ENCODE results near the gene IGF1R.

The IGF1R gene

GRCh38 chr15:98723195-98723594 lies 74.9 kb downstream of the IGF1R start:
- H3K27me3 ChIP-seq (replicated peaks; ENCODE audit: control insufficient read depth, insufficient read depth, low read length, poor library complexity, severe bottlenecking), result no peaks in the 10 kb centered on the region
- no peaks in the 10 kb centered on the region for H3K9me3 ChIP-seq (ENCODE audit: control insufficient read depth, low read length)
- no peaks in the 10 kb centered on the region for H3K36me3 ChIP-seq (ENCODE audit: control insufficient read depth, insufficient read depth, low read length)
- DNase-seq, result no peak
- no peak overlapping the region for H3K27ac ChIP-seq (ENCODE audit: insufficient read depth, low read length, poor library complexity, severe bottlenecking)
- H3K4me1 ChIP-seq (ENCODE audit: control insufficient read depth, insufficient read depth, low read length, poor library complexity, severe bottlenecking), result no peaks in the 10 kb centered on the region
- no peak overlapping the region for H3K4me3 ChIP-seq (ENCODE audit: insufficient read depth, low read depth, low read length, poor library complexity, severe bottlenecking)

GRCh38 chr15:98724048-98724447 lies 75.7 kb downstream of the IGF1R start:
- Histone ChIP-seq H3K27ac (ENCODE audit: insufficient read depth, low read length, poor library complexity, severe bottlenecking) (no peak overlapping the region), H3K36me3 (ENCODE audit: control insufficient read depth, insufficient read depth, low read length) (no peaks in the 10 kb centered on the region), H3K4me1 (ENCODE audit: control insufficient read depth, insufficient read depth, low read length, poor library complexity, severe bottlenecking) (no peaks in the 10 kb centered on the region)

GRCh38 chr15:98724494-98724893 lies 76.2 kb downstream of the IGF1R start:
- Histone ChIP-seq H3K4me1 (ENCODE audit: control insufficient read depth, insufficient read depth, low read length, poor library complexity, severe bottlenecking) (no peaks in the 10 kb centered on the region), H3K36me3 (ENCODE audit: control insufficient read depth, insufficient read depth, low read length) (no peaks in the 10 kb centered on the region), H3K27me3 (replicated peaks; ENCODE audit: control insufficient read depth, insufficient read depth, low read length, poor library complexity, severe bottlenecking) (no peaks in the 10 kb centered on the region)

More at GRCh38 chr15:98724048-98724447, 75.7 kb downstream of the IGF1R start:
- H3K9me3 ChIP-seq (ENCODE audit: control insufficient read depth, low read length), result no peaks in the 10 kb centered on the region
- no peak overlapping the region for H3K4me3 ChIP-seq (ENCODE audit: insufficient read depth, low read depth, low read length, poor library complexity, severe bottlenecking)
- H3K27me3 ChIP-seq (replicated peaks; ENCODE audit: control insufficient read depth, insufficient read depth, low read length, poor library complexity, severe bottlenecking), result no peaks in the 10 kb centered on the region
- no peak for DNase-seq

GRCh38 chr15:98725874-98726273 lies 77.5 kb downstream of the IGF1R start:
- H3K36me3 ChIP-seq (ENCODE audit: control insufficient read depth, insufficient read depth, low read length), result no peaks in the 10 kb centered on the region
- no peaks in the 10 kb centered on the region for H3K27me3 ChIP-seq (replicated peaks; ENCODE audit: control insufficient read depth, insufficient read depth, low read length, poor library complexity, severe bottlenecking)
- DNase-seq, result no peak
- H3K4me3 ChIP-seq (ENCODE audit: insufficient read depth, low read depth, low read length, poor library complexity, severe bottlenecking), result no peak overlapping the region
- H3K9me3 ChIP-seq (ENCODE audit: control insufficient read depth, low read length), result no peaks in the 10 kb centered on the region
- no peak overlapping the region for H3K27ac ChIP-seq (ENCODE audit: insufficient read depth, low read length, poor library complexity, severe bottlenecking)
- H3K4me1 ChIP-seq (ENCODE audit: control insufficient read depth, insufficient read depth, low read length, poor library complexity, severe bottlenecking), result no peaks in the 10 kb centered on the region

More at GRCh38 chr15:98724494-98724893, 76.2 kb downstream of the IGF1R start:
- H3K9me3 ChIP-seq (ENCODE audit: control insufficient read depth, low read length), result no peaks in the 10 kb centered on the region
- DNase-seq, result no peak
- H3K4me3 ChIP-seq (ENCODE audit: insufficient read depth, low read depth, low read length, poor library complexity, severe bottlenecking), result no peak overlapping the region
- H3K27ac ChIP-seq (ENCODE audit: insufficient read depth, low read length, poor library complexity, severe bottlenecking), result no peak overlapping the region

GRCh38 chr15:98727115-98728040 lies 79.0 kb downstream of the IGF1R start:
- Histone ChIP-seq H3K4me1 (ENCODE audit: control insufficient read depth, insufficient read depth, low read length, poor library complexity, severe bottlenecking) (peaks cover 4% of the 10 kb centered on the region), H3K9me3 (ENCODE audit: control insufficient read depth, low read length) (no peaks in the 10 kb centered on the region), H3K4me3 (ENCODE audit: insufficient read depth, low read depth, low read length, poor library complexity, severe bottlenecking) (no peak overlapping the region), H3K27ac (ENCODE audit: insufficient read depth, low read length, poor library complexity, severe bottlenecking) (no peak overlapping the region), H3K27me3 (replicated peaks; ENCODE audit: control insufficient read depth, insufficient read depth, low read length, poor library complexity, severe bottlenecking) (no peaks in the 10 kb centered on the region), H3K36me3 (ENCODE audit: control insufficient read depth, insufficient read depth, low read length) (no peaks in the 10 kb centered on the region)
- DNase-seq, result no peak

GRCh38 chr15:98728082-98728810 lies 79.9 kb downstream of the IGF1R start:
- H3K4me3 ChIP-seq (ENCODE audit: insufficient read depth, low read depth, low read length, poor library complexity, severe bottlenecking), result no peak overlapping the region
- H3K27me3 ChIP-seq (replicated peaks; ENCODE audit: control insufficient read depth, insufficient read depth, low read length, poor library complexity, severe bottlenecking), result no peaks in the 10 kb centered on the region
- H3K4me1 ChIP-seq (ENCODE audit: control insufficient read depth, insufficient read depth, low read length, poor library complexity, severe bottlenecking), result peaks cover 4% of the 10 kb centered on the region
- H3K9me3 ChIP-seq (ENCODE audit: control insufficient read depth, low read length), result no peaks in the 10 kb centered on the region
- no peak overlapping the region for H3K27ac ChIP-seq (ENCODE audit: insufficient read depth, low read length, poor library complexity, severe bottlenecking)
- no peak for DNase-seq
- no peaks in the 10 kb centered on the region for H3K36me3 ChIP-seq (ENCODE audit: control insufficient read depth, insufficient read depth, low read length)

- no peaks in the 10 kb centered on the region for H3K27me3 ChIP-seq (replicated peaks; ENCODE audit: control insufficient read depth, insufficient read depth, low read length, poor library complexity, severe bottlenecking)
- H3K4me1 ChIP-seq (ENCODE audit: control insufficient read depth, insufficient read depth, low read length, poor library complexity, severe bottlenecking), result peaks cover 4% of the 10 kb centered on the region
- H3K36me3 ChIP-seq (ENCODE audit: control insufficient read depth, insufficient read depth, low read length), result no peaks in the 10 kb centered on the region
- no peaks in the 10 kb centered on the region for H3K9me3 ChIP-seq (ENCODE audit: control insufficient read depth, low read length)
- no peak overlapping the region for H3K4me3 ChIP-seq (ENCODE audit: insufficient read depth, low read depth, low read length, poor library complexity, severe bottlenecking)
- DNase-seq, result no peak
- no peak overlapping the region for H3K27ac ChIP-seq (ENCODE audit: insufficient read depth, low read length, poor library complexity, severe bottlenecking)
Observed at GRCh38 chr15:98728811-98729160, 80.4 kb downstream of the IGF1R start.

- H3K27me3 ChIP-seq (replicated peaks; ENCODE audit: control insufficient read depth, insufficient read depth, low read length, poor library complexity, severe bottlenecking), result no peaks in the 10 kb centered on the region
- DNase-seq, result no peak
- H3K9me3 ChIP-seq (ENCODE audit: control insufficient read depth, low read length), result no peaks in the 10 kb centered on the region
- peaks cover 4% of the 10 kb centered on the region for H3K4me1 ChIP-seq (ENCODE audit: control insufficient read depth, insufficient read depth, low read length, poor library complexity, severe bottlenecking)
- H3K4me3 ChIP-seq (ENCODE audit: insufficient read depth, low read depth, low read length, poor library complexity, severe bottlenecking), result no peak overlapping the region
- no peak overlapping the region for H3K27ac ChIP-seq (ENCODE audit: insufficient read depth, low read length, poor library complexity, severe bottlenecking)
- H3K36me3 ChIP-seq (ENCODE audit: control insufficient read depth, insufficient read depth, low read length), result no peaks in the 10 kb centered on the region
Observed at GRCh38 chr15:98729446-98730042, 81.2 kb downstream of the IGF1R start.

- Histone ChIP-seq H3K9me3 (ENCODE audit: control insufficient read depth, low read length) (no peaks in the 10 kb centered on the region), H3K4me3 (ENCODE audit: insufficient read depth, low read depth, low read length, poor library complexity, severe bottlenecking) (no peak overlapping the region), H3K4me1 (ENCODE audit: control insufficient read depth, insufficient read depth, low read length, poor library complexity, severe bottlenecking) (peaks cover 4% of the 10 kb centered on the region), H3K27me3 (replicated peaks; ENCODE audit: control insufficient read depth, insufficient read depth, low read length, poor library complexity, severe bottlenecking) (no peaks in the 10 kb centered on the region), H3K36me3 (ENCODE audit: control insufficient read depth, insufficient read depth, low read length) (no peaks in the 10 kb centered on the region), H3K27ac (ENCODE audit: insufficient read depth, low read length, poor library complexity, severe bottlenecking) (no peak overlapping the region)
- DNase-seq, result no peak
Observed at GRCh38 chr15:98730860-98731711, 82.7 kb downstream of the IGF1R start.

Data from effector memory CD4-positive, alpha-beta T cell (primary cell).